ENCODE measurements around the gene NPRL2. TPM values are rescaled to one million over a fixed set of nuclear protein-coding genes. Genes with fewer than 3 reads are reported as not detected.

Gene NPRL2
- total and polyA plus RNA-seq, 2 of the 13 experiments (the other 11 are each of a cell fraction or from before 2014, with no cell fraction given), result 30.6 to 51.4 TPM

- TF ChIP-seq FLYWCH1 (CRISPR knock-in tag; IDR thresholded peaks at IDR 0.05), result no peak
- no peak for TF ChIP-seq SMAD1 (CRISPR knock-in tag; IDR thresholded peaks at IDR 0.05; ENCODE audit: borderline replicate concordance, low read depth)
- no peak for TF ChIP-seq MTF2 (CRISPR knock-in tag; IDR thresholded peaks at IDR 0.05; ENCODE audit: borderline replicate concordance)
- TF ChIP-seq HNRNPUL1 (IDR thresholded peaks at IDR 0.05; ENCODE audit: low read depth, low read length), result no peak
- TF ChIP-seq ATF7 (IDR thresholded peaks at IDR 0.05), result no peak
- no peak for TF ChIP-seq ATF7 (CRISPR knock-in tag; IDR thresholded peaks at IDR 0.05)
- TF ChIP-seq CCDC6 (CRISPR knock-in tag; IDR thresholded peaks at IDR 0.05), result no peak
- TF ChIP-seq ISL2 (CRISPR knock-in tag; IDR thresholded peaks at IDR 0.05), result no peak
- TF ChIP-seq SMAD3 (CRISPR knock-in tag; IDR thresholded peaks at IDR 0.05), result no peak
- no peak for TF ChIP-seq SNAPC2 (CRISPR knock-in tag; IDR thresholded peaks at IDR 0.05)
- no peak for TF ChIP-seq ZNF407 (CRISPR knock-in tag; IDR thresholded peaks at IDR 0.05; ENCODE audit: not compliant biosample characterization)
- 0 out of 2 replicates have a peak, but pooled peaks have one; percentile 56 for TF ChIP-seq HNRNPL (IDR thresholded peaks at IDR 0.05; ENCODE audit: low read depth, low read length)
- no peak; the same call in none of the 2 replicates for TF ChIP-seq GABPB1 (CRISPR knock-in tag; IDR thresholded peaks at IDR 0.05)
- TF ChIP-seq SNRNP70 (IDR thresholded peaks at IDR 0.05; ENCODE audit: low read depth, low read length), result no peak
- TF ChIP-seq HNRNPLL (IDR thresholded peaks at IDR 0.05; ENCODE audit: low read depth, low read length, poor library complexity, severe bottlenecking), result peak; percentile 11
- no peak for TF ChIP-seq ZNF513 (CRISPR knock-in tag; conservative IDR thresholded peaks at IDR 0.05)
- TF ChIP-seq ZZZ3 (CRISPR knock-in tag; IDR thresholded peaks at IDR 0.05; ENCODE audit: borderline replicate concordance), result 0 out of 2 replicates have a peak, but pooled peaks have one; percentile 34
- TF ChIP-seq ARID2 (CRISPR knock-in tag; IDR thresholded peaks at IDR 0.05; ENCODE audit: borderline replicate concordance), result no peak
- TF ChIP-seq E2F5 (CRISPR knock-in tag; conservative IDR thresholded peaks at IDR 0.05), result no peak
- TF ChIP-seq MED8 (CRISPR knock-in tag; IDR thresholded peaks at IDR 0.05; ENCODE audit: insufficient replicate concordance), result no peak
Observed at GRCh38 chr3:50322386-50323091, 28.0 kb downstream of the NPRL2 start, which contains the start of gene HYAL2 (continued).

Data from HepG2 (cell line).